Vagina (tissue), 2 donors: ENCODE measurements around the gene PEX1.

Experiments used
- CTCF ChIP-seq, 3 experiments: fragments of 450-650 bp in 2 of 3; fragments of 200-600 bp in 1 of 3; sonication (generic) in 1 of 3; IDR thresholded peaks; one replicate each; pipeline ENCODE4 v1.5.1; 2017 to 2019; ENCODE audit warnings: antibody characterized with exemption in 3 of 3, mild to moderate bottlenecking in 2 of 3, moderate library complexity in 2 of 3
- POLR2A ChIP-seq, 2 donors: fragments of 450-650 bp; IDR thresholded peaks; one replicate each; pipeline ENCODE4 v1.6.1; 2017; ENCODE audit warnings: antibody characterized with exemption in 2 of 2, mild to moderate bottlenecking in 2 of 2, moderate library complexity in 2 of 2
- POLR2AphosphoS5 ChIP-seq, 2 donors: sonication (generic); formaldehyde crosslinking; IDR thresholded peaks; one replicate each; pipeline ENCODE4 v1.9.0; 2017; ENCODE audit warnings: antibody characterized with exemption in 2 of 2, mild to moderate bottlenecking in 2 of 2, low read depth in 1 of 2; ENCODE audit not compliant: insufficient read depth in 1 of 2

DNA sequence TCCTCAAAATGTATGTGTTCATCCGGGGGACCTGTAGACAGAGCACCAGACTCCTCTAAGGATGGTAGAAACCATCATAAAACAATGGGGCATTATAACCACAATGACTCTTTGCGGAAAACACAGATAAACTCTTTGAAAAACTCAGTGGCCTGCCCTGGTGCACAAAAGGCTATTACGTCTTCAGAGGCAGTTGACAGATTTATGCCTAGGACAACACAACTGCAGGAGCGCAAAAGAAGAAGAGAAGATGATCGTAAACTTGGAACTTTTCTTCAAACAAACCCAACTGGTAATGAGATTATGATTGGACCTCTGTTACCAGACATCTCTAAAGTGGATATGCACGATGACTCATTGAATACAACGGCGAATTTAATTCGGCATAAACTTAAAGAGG, 6.3 kb upstream of the PEX1 start:
- no peak for TF ChIP-seq CTCF (IDR thresholded peaks at IDR 0.05)
- no peak for TF ChIP-seq POLR2AphosphoS5 (IDR thresholded peaks at IDR 0.05; ENCODE audit: insufficient read depth in 1 of 2, low read depth in 1 of 2)
- no peak for TF ChIP-seq POLR2A (IDR thresholded peaks at IDR 0.05)
